MCF 10A (cell line): ENCODE measurements around the gene ASB11. TPM values are rescaled to one million over a fixed set of nuclear protein-coding genes. Genes with fewer than 3 reads are reported as not detected.
A peak's percentile ranks its signal among the peaks of the same experiment; 100 is the strongest.
"Not testable (repeated sequence)": the region's sequence is repeated elsewhere in the genome, so short reads cannot be mapped to it uniquely, and the experiment has no call there.

Experiments used
- BruUV-seq: library from RNA; stranded (reverse); fragments of 400-500 nt; replicated peaks from 2 replicates; lab custom pipeline; 2021; lab: Mats Ljungman, UMichigan
- CTCF ChIA-PET: fragments of 300-600 bp; sonication (Branson Sonifier 250); formaldehyde crosslinking; extraction: SDS; loops from one replicate; lab custom pipeline; 2021; ENCODE audit warnings: antibody characterized with exemption, inconsistent platforms; lab: Yijun Ruan, JAX
- POLR2A ChIA-PET: fragments of 300-600, 350-650 bp; sonication (Branson Sonifier 250); formaldehyde crosslinking; extraction: SDS; loops from one replicate; lab custom pipeline; 2020; ENCODE audit warnings: antibody characterized with exemption, inconsistent platforms; lab: Yijun Ruan, JAX
- DNase-seq: peaks from one replicate; pipeline ENCODE4 v3.0.0-alpha.2; 2018; ENCODE audit not compliant: unreplicated experiment
- H3K27ac Mint-ChIP-seq: one replicate; pipeline ENCODE4 v1.8.0; 2022; ENCODE audit warnings: mild to moderate bottlenecking, low read depth, mixed read lengths; ENCODE audit not compliant: unreplicated experiment
- H3K27me3 Mint-ChIP-seq: one replicate; pipeline ENCODE4 v1.8.0; 2022; ENCODE audit warnings: mixed read lengths; ENCODE audit not compliant: insufficient read depth, unreplicated experiment
- H3K36me3 Mint-ChIP-seq: one replicate; pipeline ENCODE4 v1.8.0; 2022; ENCODE audit warnings: mild to moderate bottlenecking, moderate library complexity, mixed read lengths; ENCODE audit not compliant: insufficient read depth, unreplicated experiment
- H3K4me1 Mint-ChIP-seq: one replicate; pipeline ENCODE4 v1.8.0; 2022; ENCODE audit warnings: mixed read lengths; ENCODE audit not compliant: insufficient read depth, unreplicated experiment
- H3K4me3 Mint-ChIP-seq: one replicate; pipeline ENCODE4 v1.8.0; 2022; ENCODE audit warnings: mild to moderate bottlenecking, moderate library complexity, mixed read lengths; ENCODE audit not compliant: unreplicated experiment
- H3K9me3 Mint-ChIP-seq: one replicate; pipeline ENCODE4 v1.8.0; 2022; ENCODE audit warnings: mixed read lengths; ENCODE audit not compliant: unreplicated experiment
- intact Hi-C: fragments of 100-400 bp; cut with micrococcal nuclease; formaldehyde crosslinking; loops from 2 replicates; pipeline ENCODE4 v1.14.1; 2022
- total RNA-seq: library from RNA; stranded (reverse); gene quantifications from 2 replicates; pipeline ENCODE4 v1.2.3, GENCODE V29; 2022
- TF ChIP-seq, protein P1 (sequence below): fragments of 200-600 bp; IDR thresholded peaks from one replicate; pipeline ENCODE4 v1.8.0; 2022; ENCODE audit warnings: antibody characterized with exemption, mild to moderate bottlenecking; ENCODE audit not compliant: unreplicated experiment

Gene ASB11
- total RNA-seq, 1 experiment from 2014 or later = not detected

DNA sequence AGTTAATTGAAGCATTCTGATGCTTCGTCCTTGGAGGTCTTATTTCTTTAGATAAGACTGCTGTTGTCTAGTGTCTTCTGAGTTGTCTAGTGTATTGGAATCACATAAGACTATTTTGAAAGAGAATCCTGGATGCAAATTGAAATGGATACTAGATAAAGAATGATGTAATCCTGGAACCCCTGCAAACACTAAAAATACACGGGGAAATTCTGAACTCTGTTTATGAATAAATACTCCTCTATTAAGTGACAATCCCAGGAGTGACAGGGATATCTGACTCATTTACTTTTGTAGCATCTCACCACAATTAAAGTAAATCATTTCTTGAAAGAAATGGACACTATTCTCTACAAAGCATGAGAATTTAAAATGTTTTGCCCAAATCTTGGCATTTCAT, 968 bp downstream of the ASB11 start:
- H3K4me3 Mint-ChIP-seq = no peak overlapping the region
- H3K27ac Mint-ChIP-seq = no peak overlapping the region
- no peaks in the 10 kb centered on the region for H3K36me3 Mint-ChIP-seq
- H3K9me3 Mint-ChIP-seq = no peaks in the 10 kb centered on the region
- H3K27me3 Mint-ChIP-seq = peaks cover 32% of the 10 kb centered on the region
- intact Hi-C loops = no loop called here
- POLR2A ChIA-PET = no interaction called here
- DNase-seq = no peak
- no TSS peak for BruUV-seq
- CTCF ChIA-PET = no interaction called here
- TF ChIP-seq, protein P1, sequence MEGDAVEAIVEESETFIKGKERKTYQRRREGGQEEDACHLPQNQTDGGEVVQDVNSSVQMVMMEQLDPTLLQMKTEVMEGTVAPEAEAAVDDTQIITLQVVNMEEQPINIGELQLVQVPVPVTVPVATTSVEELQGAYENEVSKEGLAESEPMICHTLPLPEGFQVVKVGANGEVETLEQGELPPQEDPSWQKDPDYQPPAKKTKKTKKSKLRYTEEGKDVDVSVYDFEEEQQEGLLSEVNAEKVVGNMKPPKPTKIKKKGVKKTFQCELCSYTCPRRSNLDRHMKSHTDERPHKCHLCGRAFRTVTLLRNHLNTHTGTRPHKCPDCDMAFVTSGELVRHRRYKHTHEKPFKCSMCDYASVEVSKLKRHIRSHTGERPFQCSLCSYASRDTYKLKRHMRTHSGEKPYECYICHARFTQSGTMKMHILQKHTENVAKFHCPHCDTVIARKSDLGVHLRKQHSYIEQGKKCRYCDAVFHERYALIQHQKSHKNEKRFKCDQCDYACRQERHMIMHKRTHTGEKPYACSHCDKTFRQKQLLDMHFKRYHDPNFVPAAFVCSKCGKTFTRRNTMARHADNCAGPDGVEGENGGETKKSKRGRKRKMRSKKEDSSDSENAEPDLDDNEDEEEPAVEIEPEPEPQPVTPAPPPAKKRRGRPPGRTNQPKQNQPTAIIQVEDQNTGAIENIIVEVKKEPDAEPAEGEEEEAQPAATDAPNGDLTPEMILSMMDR = no peak
- no peaks in the 10 kb centered on the region for H3K4me1 Mint-ChIP-seq

DNA sequence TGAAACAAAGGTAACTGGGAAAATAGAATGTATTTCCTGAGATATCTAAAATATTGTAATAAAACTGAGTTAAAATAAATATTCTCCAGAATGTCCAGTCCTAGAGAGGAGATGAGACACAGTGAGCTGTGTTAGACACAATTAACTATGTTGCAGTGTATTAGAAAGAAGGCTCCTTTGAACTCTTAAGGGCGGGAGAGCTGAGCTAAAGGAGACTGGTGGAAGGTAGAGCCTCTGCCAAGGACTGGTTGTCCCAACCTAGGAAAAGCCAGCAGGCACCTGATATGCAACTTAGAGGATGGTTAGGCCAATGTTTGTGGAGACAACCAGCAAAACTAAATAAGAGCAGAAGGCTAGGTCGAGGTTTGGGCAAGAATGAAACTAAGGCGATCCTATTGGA, 4.3 kb downstream of the ASB11 start:
- intact Hi-C loops = no loop called here
- Mint-ChIP-seq H3K36me3 (peaks cover 5% of the 10 kb centered on the region), H3K27ac (no peak overlapping the region), H3K27me3 (peaks cover 33% of the 10 kb centered on the region), H3K4me3 (no peak overlapping the region), H3K9me3 (no peaks in the 10 kb centered on the region), H3K4me1 (no peaks in the 10 kb centered on the region)
- no TSS peak for BruUV-seq
- TF ChIP-seq, protein P1 = no peak
- no peak for DNase-seq
- ChIA-PET POLR2A (no interaction called here), CTCF (interaction anchor here (0.8 to 4.8 kb wide), 5 partner anchors 11 to 156 kb away, joined by 3 to 28 read pairs (median 3); no protein-coding TSS in a partner anchor)

DNA sequence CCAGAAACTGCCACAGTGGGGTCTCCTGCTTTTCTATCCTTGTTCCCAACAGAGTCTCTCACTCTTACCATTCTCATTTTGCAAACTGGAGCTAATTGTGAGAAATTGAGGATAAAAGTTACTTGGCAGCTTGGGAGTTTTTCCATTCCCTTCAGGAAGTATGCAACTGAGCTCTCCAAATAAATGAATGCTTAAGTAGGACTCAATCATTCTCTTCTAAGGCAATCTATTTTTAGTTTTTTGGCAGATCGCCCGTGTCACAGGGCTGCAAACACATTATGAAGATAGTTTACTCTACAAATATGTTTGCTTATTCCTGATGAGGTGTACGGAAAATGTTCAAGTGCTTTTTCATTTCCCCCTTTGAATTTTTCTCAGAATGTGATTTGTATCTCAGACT, 5.3 kb downstream of the ASB11 start:
- ChIA-PET CTCF (interaction anchor here (1.0 to 4.8 kb wide), 2 partner anchors 10 to 157 kb away, joined by 4 to 28 read pairs; no protein-coding TSS in a partner anchor), POLR2A (interaction anchor here (0.6 kb wide), 1 partner anchor 1459 kb away, joined by 3 read pairs; no protein-coding TSS in a partner anchor)
- Mint-ChIP-seq H3K27ac (no peak overlapping the region), H3K36me3 (peaks cover 5% of the 10 kb centered on the region), H3K4me1 (peaks cover 5% of the 10 kb centered on the region), H3K4me3 (no peak overlapping the region), H3K9me3 (no peaks in the 10 kb centered on the region), H3K27me3 (peaks cover 33% of the 10 kb centered on the region)
- TF ChIP-seq, protein P1 = no peak
- BruUV-seq = no TSS peak
- intact Hi-C loops = no loop called here
- peak; percentile 9 for DNase-seq

DNA sequence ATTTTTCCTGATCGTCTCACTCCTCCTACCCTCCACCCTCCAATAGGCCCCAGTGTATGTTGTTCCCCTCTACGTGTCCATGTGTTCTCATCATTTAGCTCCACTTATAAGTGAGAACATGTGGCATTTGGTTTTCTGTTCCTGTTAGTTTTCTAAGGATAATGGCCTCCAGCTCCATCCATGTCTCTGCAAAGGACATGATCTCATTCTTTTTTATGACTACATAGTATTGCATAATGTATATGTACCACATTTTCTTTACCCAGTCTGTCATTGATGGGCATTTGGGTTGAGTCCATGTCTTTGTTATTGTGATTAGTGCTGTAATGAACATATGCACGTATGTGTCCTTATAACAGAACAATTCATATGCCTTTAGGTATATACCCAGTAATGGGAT, 9.5 kb downstream of the ASB11 start:
- DNase-seq, intact Hi-C loops, CTCF ChIA-PET, H3K9me3 Mint-ChIP-seq, H3K36me3 Mint-ChIP-seq, H3K27ac Mint-ChIP-seq, BruUV-seq, H3K4me1 Mint-ChIP-seq, POLR2A ChIA-PET, H3K4me3 Mint-ChIP-seq: not testable (repeated sequence)
- H3K27me3 Mint-ChIP-seq = peaks cover 34% of the 10 kb centered on the region
